GM12872 (cell line): Measurements from ENCODE around the gene RASGEF1B.

Experiments
- TF ChIP-seq, protein P1 (sequence below): IDR thresholded peaks from 3 replicates; pipeline ENCODE4 v1.5.1; 2011; ENCODE audit warnings: low read depth, mild to moderate bottlenecking, low read length, moderate library complexity; ENCODE audit not compliant: insufficient read depth

Gene RASGEF1B

DNA sequence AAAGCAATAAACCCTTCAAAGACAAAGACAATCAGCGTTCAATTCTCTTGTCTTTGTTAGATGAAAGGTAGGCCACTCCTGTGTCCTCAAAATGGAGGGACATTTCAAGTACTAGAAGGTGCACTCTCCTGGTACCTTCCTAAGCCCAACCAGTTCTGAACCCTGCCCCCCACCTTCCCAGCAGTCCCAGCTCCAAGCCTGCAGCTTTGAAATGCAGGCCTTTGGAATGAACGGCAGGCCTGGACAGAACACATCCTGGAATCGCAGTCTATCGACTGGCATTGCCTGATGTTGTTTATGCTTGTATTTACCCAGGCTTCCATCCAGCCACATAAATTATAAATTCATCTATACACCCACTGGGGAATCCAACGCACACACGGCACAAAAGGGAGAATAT, 47.4 kb downstream of the RASGEF1B start:
- TF ChIP-seq, protein P1, sequence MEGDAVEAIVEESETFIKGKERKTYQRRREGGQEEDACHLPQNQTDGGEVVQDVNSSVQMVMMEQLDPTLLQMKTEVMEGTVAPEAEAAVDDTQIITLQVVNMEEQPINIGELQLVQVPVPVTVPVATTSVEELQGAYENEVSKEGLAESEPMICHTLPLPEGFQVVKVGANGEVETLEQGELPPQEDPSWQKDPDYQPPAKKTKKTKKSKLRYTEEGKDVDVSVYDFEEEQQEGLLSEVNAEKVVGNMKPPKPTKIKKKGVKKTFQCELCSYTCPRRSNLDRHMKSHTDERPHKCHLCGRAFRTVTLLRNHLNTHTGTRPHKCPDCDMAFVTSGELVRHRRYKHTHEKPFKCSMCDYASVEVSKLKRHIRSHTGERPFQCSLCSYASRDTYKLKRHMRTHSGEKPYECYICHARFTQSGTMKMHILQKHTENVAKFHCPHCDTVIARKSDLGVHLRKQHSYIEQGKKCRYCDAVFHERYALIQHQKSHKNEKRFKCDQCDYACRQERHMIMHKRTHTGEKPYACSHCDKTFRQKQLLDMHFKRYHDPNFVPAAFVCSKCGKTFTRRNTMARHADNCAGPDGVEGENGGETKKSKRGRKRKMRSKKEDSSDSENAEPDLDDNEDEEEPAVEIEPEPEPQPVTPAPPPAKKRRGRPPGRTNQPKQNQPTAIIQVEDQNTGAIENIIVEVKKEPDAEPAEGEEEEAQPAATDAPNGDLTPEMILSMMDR, result no peak

DNA sequence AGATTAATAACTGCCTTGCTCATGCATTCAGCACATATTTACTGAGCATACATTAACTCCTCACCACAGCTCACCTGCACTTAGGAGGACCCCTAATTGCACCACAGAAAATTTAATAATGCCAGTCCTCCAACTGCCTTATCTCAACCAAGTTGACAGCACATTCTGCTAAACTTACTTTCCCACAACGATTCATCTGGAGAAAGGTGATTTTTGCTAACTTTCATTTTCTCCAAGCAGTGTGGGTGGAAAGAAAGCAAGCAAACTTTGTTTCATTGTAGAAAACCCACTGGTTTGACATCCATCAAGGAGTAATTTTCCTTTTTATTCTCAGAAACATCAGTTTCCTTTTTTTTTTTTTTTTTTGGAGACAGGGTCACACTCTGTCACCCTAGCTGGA, 49.1 kb downstream of the RASGEF1B start:
- TF ChIP-seq, protein P1, result no peak

DNA sequence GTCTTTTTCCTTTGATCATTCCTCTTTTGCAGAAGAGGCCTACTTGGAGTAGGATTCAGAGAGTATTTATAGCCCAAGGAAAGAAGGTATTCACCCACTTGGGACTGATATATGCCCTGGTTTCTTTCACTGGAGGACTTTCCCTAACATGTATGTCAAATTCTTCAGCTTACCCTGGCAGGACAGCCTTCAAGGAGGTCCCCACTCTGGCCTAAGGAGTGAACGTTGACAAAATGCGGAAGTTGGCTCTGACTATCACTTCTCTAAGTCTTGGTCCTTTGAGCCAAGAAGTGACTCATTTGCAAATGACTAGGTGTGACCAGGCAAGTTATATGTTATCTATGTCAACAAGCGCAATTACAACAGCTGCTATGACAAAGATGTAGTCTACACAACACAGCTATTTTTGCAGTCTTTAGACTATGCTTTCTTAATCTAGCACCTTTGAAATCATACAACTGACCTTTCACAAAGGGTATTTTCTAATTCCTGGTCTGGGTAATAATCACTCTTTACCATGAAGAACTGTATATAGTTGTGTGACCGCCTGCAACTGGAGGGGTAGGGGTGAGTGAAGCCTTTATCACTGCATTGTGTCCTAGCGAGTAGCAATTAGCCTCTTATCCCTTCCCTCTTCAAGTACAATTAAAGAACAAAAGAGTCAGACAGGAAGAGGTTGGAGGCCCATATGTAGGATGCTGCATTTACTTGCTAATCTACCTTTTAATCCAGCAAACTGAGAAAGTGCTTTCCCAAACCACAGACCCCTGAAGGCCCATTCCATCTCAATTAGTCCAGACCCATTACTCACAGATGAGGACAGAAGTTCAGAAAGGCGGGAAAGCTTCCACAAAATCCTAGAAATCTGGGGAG, 50.1 kb downstream of the RASGEF1B start:
- TF ChIP-seq, protein P1, result no peak

DNA sequence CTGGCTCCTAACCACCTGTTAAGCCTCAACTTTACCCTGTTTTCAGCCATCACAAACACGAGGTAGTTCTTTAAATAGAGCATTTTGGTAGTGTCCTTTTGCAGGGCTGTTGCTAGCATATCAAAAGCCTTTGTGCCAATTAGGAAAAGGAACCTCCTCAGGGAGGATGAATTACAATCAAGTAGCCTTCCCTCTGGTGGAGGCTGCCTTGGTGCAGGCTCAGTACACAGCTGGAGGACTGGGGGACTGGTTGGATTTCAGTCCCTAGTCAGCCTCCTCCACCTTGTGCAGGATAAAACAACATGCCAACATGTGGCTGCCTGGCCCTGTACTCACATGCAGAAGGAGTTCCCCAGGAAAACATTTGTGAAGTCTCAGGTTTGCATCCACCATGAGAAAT, 53.1 kb downstream of the RASGEF1B start:
- TF ChIP-seq, protein P1, result no peak

- TF ChIP-seq, protein P1, result no peak
These were observed 58.7 kb downstream of the RASGEF1B start for GRCh38 chr4:81412946-81413495.

DNA sequence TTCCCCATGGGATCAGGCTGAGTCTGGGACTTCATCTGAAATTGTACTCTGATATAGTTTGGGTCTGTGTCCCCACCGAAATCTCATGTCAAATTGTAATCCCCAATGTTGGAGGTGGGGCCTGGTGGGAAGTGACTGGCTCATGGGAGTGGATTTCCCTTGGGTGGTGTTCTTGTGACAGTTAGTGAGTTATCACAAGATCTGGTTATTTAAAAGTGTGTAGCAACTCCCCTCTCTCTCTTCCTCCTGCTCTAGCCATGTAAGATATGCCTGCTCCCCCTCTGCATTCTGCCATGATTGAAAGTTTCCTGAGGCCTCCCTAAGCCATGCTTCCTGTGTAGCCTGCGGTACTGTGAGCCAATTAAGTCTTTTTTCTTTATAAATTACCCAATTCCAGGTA, 61.0 kb downstream of the RASGEF1B start:
- TF ChIP-seq, protein P1, result no peak

DNA sequence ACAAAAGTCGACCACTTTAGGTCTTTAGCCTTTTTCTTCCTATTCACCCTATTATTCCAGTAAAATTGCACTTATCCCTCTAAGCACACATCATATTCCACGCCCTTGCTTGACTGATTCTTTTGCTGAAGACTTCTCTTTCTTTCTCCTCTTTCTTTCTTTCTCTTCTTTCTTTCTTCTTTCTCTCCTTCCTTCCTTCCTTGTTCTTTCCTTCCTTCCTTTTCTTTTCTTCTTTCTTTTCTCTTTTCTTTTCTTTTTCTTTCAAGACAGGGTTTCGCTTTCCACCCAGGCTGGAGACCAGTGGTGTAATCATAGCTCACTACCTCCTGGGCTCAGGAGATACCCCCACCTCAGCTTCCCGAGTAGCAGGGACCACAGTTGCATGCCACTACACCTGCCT, 61.9 kb downstream of the RASGEF1B start:
- TF ChIP-seq, protein P1, result no peak
